Stimulated activated naive CD4-positive, alpha-beta T cell (primary cell): ENCODE data around the gene TLCD2.
"Not testable (repeated sequence)": the region's sequence is repeated elsewhere in the genome, so short reads cannot be mapped to it uniquely, and the experiment has no call there.

Experiments used
- DNase-seq, 6 experiments: peaks; one replicate each; lab custom pipeline; 2025; lab: John Stamatoyannopoulos, UW

Gene TLCD2

GRCh38 chr17:1735834-1736347 is 25.7 kb upstream of the TLCD2 start:
- DNase-seq: no peak

- no peak for DNase-seq
These were observed 25.2 kb upstream of the TLCD2 start for GRCh38 chr17:1735418-1735817.

GRCh38 chr17:1733759-1734158 is 23.6 kb upstream of the TLCD2 start:
- DNase-seq: no peak

GRCh38 chr17:1732833-1733321 is 22.7 kb upstream of the TLCD2 start:
- no peak for DNase-seq

- DNase-seq: no peak
These were observed 22.2 kb upstream of the TLCD2 start for GRCh38 chr17:1732241-1732832.

GRCh38 chr17:1731194-1731506 is 21.0 kb upstream of the TLCD2 start:
- DNase-seq: no peak

GRCh38 chr17:1730326-1731193 is 20.4 kb upstream of the TLCD2 start:
- no peak for DNase-seq

GRCh38 chr17:1729966-1730325 is 19.8 kb upstream of the TLCD2 start:
- no peak for DNase-seq

GRCh38 chr17:1727876-1728630 is 17.9 kb upstream of the TLCD2 start:
- DNase-seq: no peak

GRCh38 chr17:1727258-1727789 is 17.1 kb upstream of the TLCD2 start:
- no peak for DNase-seq

GRCh38 chr17:1726626-1727257 is 16.6 kb upstream of the TLCD2 start:
- no peak for DNase-seq

- no peak for DNase-seq
These were observed 15.7 kb upstream of the TLCD2 start for GRCh38 chr17:1725642-1726511.

- peak in 2 of 6 experiments; percentile 24 to 45 for DNase-seq
These were observed 14.9 kb upstream of the TLCD2 start for GRCh38 chr17:1724869-1725641.

- peak; percentile 71 to 85 (median 75) for DNase-seq
These were observed 14.2 kb upstream of the TLCD2 start, which contains the start of gene WDR81 for GRCh38 chr17:1724351-1724868. Gene WDR81, plus strand, starts transcription at chr17:1724704. Its CDS starts 256 bp downstream, at chr17:1724960.

- DNase-seq: not testable (repeated sequence)
These were observed 11.8 kb upstream of the TLCD2 start for GRCh38 chr17:1722022-1722421.

GRCh38 chr17:1720856-1721386 is 10.7 kb upstream of the TLCD2 start:
- DNase-seq: peak; percentile 45 to 77 (median 58)

- no peak for DNase-seq
These were observed 8.4 kb upstream of the TLCD2 start for GRCh38 chr17:1718362-1719165.

GRCh38 chr17:1716912-1717695 is 6.9 kb upstream of the TLCD2 start:
- peak; percentile 55 to 76 (median 64) for DNase-seq
